HFF-Myc (cell line): ENCODE data around the gene NCAPG2.

Source experiments
- DNase-seq: peaks from one replicate; pipeline ENCODE4 v3.0.0-alpha.2; 2011; ENCODE audit warnings: low read depth; ENCODE audit errors: extremely low read depth
- H3K4me3 ChIP-seq: replicated peaks from 2 replicates; pipeline ENCODE4 v1.5.1; 2011; ENCODE audit warnings: low read depth, mild to moderate bottlenecking, control low read depth, low read length
- CTCF ChIP-seq: IDR thresholded peaks from 2 replicates; pipeline ENCODE4 v1.5.1; 2012; ENCODE audit warnings: mild to moderate bottlenecking, low read depth, low read length, control low read depth; ENCODE audit errors: missing control alignments

NCAPG2 gene

GRCh38 chr7:158747408-158747807, 42.8 kb upstream of the NCAPG2 start:
- no peak for TF ChIP-seq CTCF
- DNase-seq, result no peak
- H3K4me3 ChIP-seq, result no peak overlapping the region

GRCh38 chr7:158746957-158747356, 42.4 kb upstream of the NCAPG2 start:
- TF ChIP-seq CTCF, result no peak
- no peak for DNase-seq
- no peak overlapping the region for H3K4me3 ChIP-seq

GRCh38 chr7:158745057-158745715, 40.6 kb upstream of the NCAPG2 start:
- no peak for DNase-seq
- no peak overlapping the region for H3K4me3 ChIP-seq
- no peak for TF ChIP-seq CTCF

- no peak overlapping the region for H3K4me3 ChIP-seq
- DNase-seq, result no peak
Observed at GRCh38 chr7:158744070-158744469, 39.5 kb upstream of the NCAPG2 start.

GRCh38 chr7:158743219-158743618, 38.6 kb upstream of the NCAPG2 start:
- no peak overlapping the region for H3K4me3 ChIP-seq
- no peak for DNase-seq
- TF ChIP-seq CTCF, result no peak

More at GRCh38 chr7:158744070-158744469, 39.5 kb upstream of the NCAPG2 start:
- no peak for TF ChIP-seq CTCF

GRCh38 chr7:158742065-158742821, 37.6 kb upstream of the NCAPG2 start:
- no peak overlapping the region for H3K4me3 ChIP-seq
- DNase-seq, result no peak
- TF ChIP-seq CTCF, result no peak
